ENCODE data around the gene MMP14. TPM values are rescaled to one million over a fixed set of nuclear protein-coding genes. Genes with fewer than 3 reads are reported as not detected.
A peak's percentile ranks its signal among the peaks of the same experiment; 100 is the strongest.

The MMP14 gene
- polyA plus RNA-seq, 3 donors: 0.14 to 4.6 (median 0.44) TPM

DNA sequence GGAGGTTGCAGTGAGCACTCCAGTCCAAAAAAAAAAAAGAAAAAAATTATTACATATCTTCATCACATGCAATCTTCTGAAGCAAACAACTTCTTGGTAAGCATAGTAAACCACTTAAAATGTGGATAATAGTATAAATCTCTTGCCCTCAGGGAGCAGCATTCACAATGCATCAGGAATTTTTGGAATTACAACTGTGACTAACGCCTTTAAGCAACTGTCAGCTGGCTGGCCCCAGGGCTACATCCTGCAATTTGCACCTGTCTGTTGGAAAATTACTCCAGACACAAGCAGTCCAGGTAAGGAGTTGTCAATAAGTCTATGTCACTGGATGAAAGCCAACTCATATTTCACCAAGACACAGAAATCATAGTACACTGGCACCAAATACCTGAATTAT is 15.7 kb upstream of the MMP14 start:
- Histone ChIP-seq H3K36me3 (replicated peaks in 1 of 2; ENCODE audit: control insufficient read depth in 1 of 2, insufficient read depth in 2 of 2, low read length in 2 of 2) (no peaks in the 10 kb centered on the region), H3K27me3 (ENCODE audit: control insufficient read depth in 2 of 2, insufficient read depth in 2 of 2, low read length in 2 of 2) (no peaks in the 10 kb centered on the region), H3K9me3 (replicated peaks in 1 of 2; ENCODE audit: control insufficient read depth in 1 of 2, insufficient read depth in 1 of 2, low read length in 2 of 2) (no peaks in the 10 kb centered on the region), H3K9ac (ENCODE audit: insufficient read depth, low read length, poor library complexity, severe bottlenecking) (no peak overlapping the region), H2AFZ (ENCODE audit: insufficient read depth, low read depth, low read length, poor library complexity, severe bottlenecking) (no peak overlapping the region), H3K4me2 (replicated peaks; ENCODE audit: extremely low read depth, low read length, poor library complexity, severe bottlenecking) (no peak overlapping the region), H3K4me1 (ENCODE audit: control insufficient read depth in 1 of 2, insufficient read depth in 2 of 2, low read length in 2 of 2) (peaks cover 71 to 85% of the 10 kb centered on the region in 2 donors), H3K79me2 (ENCODE audit: insufficient read depth, low read length) (no peaks in the 10 kb centered on the region), H3K4me3 (replicated peaks in 1 of 3; ENCODE audit: low read depth in 2 of 3, low read length in 3 of 3) (no peak overlapping the region), H4K20me1 (ENCODE audit: insufficient read depth, low read length) (no peaks in the 10 kb centered on the region), H3K27ac (ENCODE audit: low read depth in 1 of 2, low read length in 2 of 2) (no peak overlapping the region)
- peaks cover 2% of the 10 kb centered on the region in 2 donors for H3K36me3 Mint-ChIP-seq
- peaks cover 0 to 6% (median 2%) of the 10 kb centered on the region in 3 donors for H3K27me3 Mint-ChIP-seq (ENCODE audit: low read depth in 3 of 3)
- H3K9me3 Mint-ChIP-seq: peaks cover 0 to 2% (median 0%) of the 10 kb centered on the region in 7 donors
- WGBS (ENCODE audit: insufficient coverage): no CpG with 5 or more reads among the region's 1 CpG
- intact Hi-C loops (cut with micrococcal nuclease): loop anchor here in 1 of 2 donors (5.0 kb wide), 1 partner anchor 33 kb away; no protein-coding TSS in a partner anchor
- DNase-seq: no peak
- peaks cover 67% of the 10 kb centered on the region for H3K4me1 Mint-ChIP-seq
- H3K4me3 Mint-ChIP-seq: no peak overlapping the region
- TF ChIP-seq, protein P1, sequence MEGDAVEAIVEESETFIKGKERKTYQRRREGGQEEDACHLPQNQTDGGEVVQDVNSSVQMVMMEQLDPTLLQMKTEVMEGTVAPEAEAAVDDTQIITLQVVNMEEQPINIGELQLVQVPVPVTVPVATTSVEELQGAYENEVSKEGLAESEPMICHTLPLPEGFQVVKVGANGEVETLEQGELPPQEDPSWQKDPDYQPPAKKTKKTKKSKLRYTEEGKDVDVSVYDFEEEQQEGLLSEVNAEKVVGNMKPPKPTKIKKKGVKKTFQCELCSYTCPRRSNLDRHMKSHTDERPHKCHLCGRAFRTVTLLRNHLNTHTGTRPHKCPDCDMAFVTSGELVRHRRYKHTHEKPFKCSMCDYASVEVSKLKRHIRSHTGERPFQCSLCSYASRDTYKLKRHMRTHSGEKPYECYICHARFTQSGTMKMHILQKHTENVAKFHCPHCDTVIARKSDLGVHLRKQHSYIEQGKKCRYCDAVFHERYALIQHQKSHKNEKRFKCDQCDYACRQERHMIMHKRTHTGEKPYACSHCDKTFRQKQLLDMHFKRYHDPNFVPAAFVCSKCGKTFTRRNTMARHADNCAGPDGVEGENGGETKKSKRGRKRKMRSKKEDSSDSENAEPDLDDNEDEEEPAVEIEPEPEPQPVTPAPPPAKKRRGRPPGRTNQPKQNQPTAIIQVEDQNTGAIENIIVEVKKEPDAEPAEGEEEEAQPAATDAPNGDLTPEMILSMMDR (IDR thresholded peaks at IDR 0.05): no peak
- peak overlapping the region in 1 of 7 donors; percentile 62 for H3K27ac Mint-ChIP-seq

DNA sequence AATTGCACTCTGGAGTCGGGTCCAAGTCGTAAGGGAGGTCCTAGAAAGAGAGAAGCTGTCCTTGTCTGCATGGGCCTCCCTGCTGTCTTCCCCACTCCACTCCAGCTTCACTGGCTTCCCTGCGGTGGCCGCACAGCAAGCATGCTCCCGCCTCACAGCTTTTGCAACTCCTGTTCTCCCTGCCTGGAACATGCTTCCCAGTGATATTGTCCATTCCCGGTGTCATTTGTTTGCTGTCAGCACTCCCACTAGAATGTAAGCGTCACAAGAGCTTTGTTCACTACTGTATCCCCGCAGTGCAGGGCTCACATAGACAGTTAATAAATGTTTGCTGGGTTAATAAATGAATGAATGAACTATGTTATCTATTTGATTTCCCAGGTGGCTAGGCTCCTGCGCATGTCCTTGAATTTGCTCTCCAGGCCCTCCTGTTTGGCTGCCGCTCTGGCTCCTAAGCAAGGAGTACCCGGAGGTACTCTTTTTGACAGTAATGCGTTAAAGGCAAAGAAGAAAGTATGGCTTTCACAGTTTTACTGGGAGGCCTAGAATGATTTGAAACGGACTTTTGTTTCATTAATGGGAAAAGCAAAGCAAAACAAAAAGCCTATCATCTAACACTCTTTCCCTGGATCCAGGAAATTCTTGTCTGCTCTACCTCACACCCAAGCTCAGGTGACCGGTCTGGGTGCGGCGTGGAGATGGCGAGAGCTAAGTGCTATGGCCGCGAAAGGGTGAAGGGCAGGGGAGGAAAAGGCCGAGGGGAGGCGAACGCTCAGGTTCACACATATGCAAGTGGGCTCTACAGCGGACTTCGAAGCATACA is 15.0 kb upstream of the MMP14 start:
- WGBS (ENCODE audit: insufficient coverage): 96% methylated on average over 15 of the region's 24 CpGs
- TF ChIP-seq, protein P1 (IDR thresholded peaks at IDR 0.05): no peak
- no peak for DNase-seq
- Histone ChIP-seq H3K4me1 (ENCODE audit: control insufficient read depth in 1 of 2, insufficient read depth in 2 of 2, low read length in 2 of 2) (peaks cover 65 to 78% of the 10 kb centered on the region in 2 donors), H4K20me1 (ENCODE audit: insufficient read depth, low read length) (no peaks in the 10 kb centered on the region), H3K36me3 (replicated peaks in 1 of 2; ENCODE audit: control insufficient read depth in 1 of 2, insufficient read depth in 2 of 2, low read length in 2 of 2) (no peaks in the 10 kb centered on the region), H3K4me3 (replicated peaks in 1 of 3; ENCODE audit: low read depth in 2 of 3, low read length in 3 of 3) (no peak overlapping the region), H3K9ac (ENCODE audit: insufficient read depth, low read length, poor library complexity, severe bottlenecking) (no peak overlapping the region), H3K9me3 (replicated peaks in 1 of 2; ENCODE audit: control insufficient read depth in 1 of 2, insufficient read depth in 1 of 2, low read length in 2 of 2) (no peaks in the 10 kb centered on the region), H2AFZ (ENCODE audit: insufficient read depth, low read depth, low read length, poor library complexity, severe bottlenecking) (no peak overlapping the region), H3K79me2 (ENCODE audit: insufficient read depth, low read length) (no peaks in the 10 kb centered on the region), H3K27ac (ENCODE audit: low read depth in 1 of 2, low read length in 2 of 2) (no peak overlapping the region), H3K4me2 (replicated peaks; ENCODE audit: extremely low read depth, low read length, poor library complexity, severe bottlenecking) (no peak overlapping the region), H3K27me3 (ENCODE audit: control insufficient read depth in 2 of 2, insufficient read depth in 2 of 2, low read length in 2 of 2) (no peaks in the 10 kb centered on the region)
- Mint-ChIP-seq H3K36me3 (peaks cover 2 to 3% of the 10 kb centered on the region in 2 donors), H3K27me3 (ENCODE audit: low read depth in 3 of 3) (peaks cover 0 to 6% (median 6%) of the 10 kb centered on the region in 3 donors), H3K27ac (peak overlapping the region in 4 of 7 donors; percentile 42 to 66 (median 58)), H3K4me1 (peaks cover 61% of the 10 kb centered on the region), H3K4me3 (no peak overlapping the region), H3K9me3 (no peaks in the 10 kb centered on the region)
- intact Hi-C loops (cut with micrococcal nuclease): loop anchor here in 1 of 2 donors (2.0 to 5.0 kb wide), 2 partner anchors 31 to 34 kb away; no protein-coding TSS in a partner anchor

Measured in CD14-positive monocyte (primary cell).